ENCODE results near the gene MCTP2.

DNA sequence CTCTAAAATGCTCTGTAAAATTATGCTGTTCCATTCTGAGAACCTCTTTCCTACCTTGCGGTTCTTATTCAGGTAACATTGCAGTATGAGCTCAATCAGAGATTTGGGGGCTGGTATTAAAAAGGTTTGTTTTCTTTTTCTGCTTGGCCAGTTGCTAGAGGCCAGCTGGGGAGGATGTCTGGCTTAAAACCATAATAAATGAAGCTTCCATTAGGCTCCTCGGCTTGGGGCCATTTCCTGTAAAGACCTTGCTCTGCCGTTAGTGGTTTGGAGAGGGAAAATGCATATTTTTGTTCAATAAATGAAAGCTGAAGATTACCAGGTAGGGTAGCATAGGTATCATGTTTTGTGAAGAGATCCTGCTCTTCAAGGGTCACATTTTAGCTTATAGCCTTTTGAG is 55.2 kb downstream of the MCTP2 start:
- TF ChIP-seq CTCF (IDR thresholded peaks at IDR 0.05), result no peak
- TF ChIP-seq POLR2A (IDR thresholded peaks at IDR 0.05), result no peak
